BLaER1 (cell line): Measurements from ENCODE around the gene PALMD.

Experiments
- H3K27ac ChIP-seq: shearing (Covaris generic); formaldehyde crosslinking; 2 replicates; pipeline ENCODE4 v1.8.1; 2022
- H3K27me3 ChIP-seq: shearing (Covaris generic); formaldehyde crosslinking; 2 replicates; pipeline ENCODE4 v1.8.1; 2022
- H3K36me3 ChIP-seq: shearing (Covaris generic); formaldehyde crosslinking; 2 replicates; pipeline ENCODE4 v1.8.1; 2022
- H3K4me1 ChIP-seq: shearing (Covaris generic); formaldehyde crosslinking; 2 replicates; pipeline ENCODE4 v1.8.1; 2022
- H3K4me2 ChIP-seq: shearing (Covaris generic); formaldehyde crosslinking; 2 replicates; pipeline ENCODE4 v1.8.1; 2022
- H3K4me3 ChIP-seq: shearing (Covaris generic); formaldehyde crosslinking; 2 replicates; pipeline ENCODE4 v1.8.1; 2022
- H3K9ac ChIP-seq: shearing (Covaris generic); formaldehyde crosslinking; 2 replicates; pipeline ENCODE4 v1.8.1; 2022
- H3K9me3 ChIP-seq: shearing (Covaris generic); formaldehyde crosslinking; 2 replicates; pipeline ENCODE4 v1.8.1; 2022
- H4K20me1 ChIP-seq: shearing (Covaris generic); formaldehyde crosslinking; 2 replicates; pipeline ENCODE4 v1.8.1; 2022
- Cebpa-rat ChIP-seq: shearing (Covaris generic); IDR thresholded peaks from 2 replicates; pipeline ENCODE4 v1.8.1; 2022

The PALMD gene

GRCh38 chr1:99681583-99681982 is 35.7 kb downstream of the PALMD start:
- H3K4me3 ChIP-seq = no peak overlapping the region
- no peaks in the 10 kb centered on the region for H3K27me3 ChIP-seq
- no peaks in the 10 kb centered on the region for H3K36me3 ChIP-seq
- no peak for TF ChIP-seq Cebpa-rat
- peaks cover 4% of the 10 kb centered on the region; the same call in 1 of the 2 replicates for H3K4me1 ChIP-seq
- no peak overlapping the region for H3K4me2 ChIP-seq
- no peak overlapping the region for H3K9ac ChIP-seq
- H4K20me1 ChIP-seq = no peaks in the 10 kb centered on the region
- no peak overlapping the region for H3K27ac ChIP-seq
- no peaks in the 10 kb centered on the region for H3K9me3 ChIP-seq

- H3K9ac ChIP-seq = no peak overlapping the region
- no peak overlapping the region for H3K4me3 ChIP-seq
- H3K4me2 ChIP-seq = no peak overlapping the region
Observed at GRCh38 chr1:99682291-99682751, 36.4 kb downstream of the PALMD start.

GRCh38 chr1:99685516-99686180 is 39.7 kb downstream of the PALMD start:
- Histone ChIP-seq H3K4me3 (no peak overlapping the region), H3K4me1 (peaks cover 4% of the 10 kb centered on the region; the same call in 1 of the 2 replicates), H3K27me3 (no peaks in the 10 kb centered on the region), H3K4me2 (no peak overlapping the region), H3K27ac (no peak overlapping the region), H4K20me1 (no peaks in the 10 kb centered on the region), H3K9me3 (no peaks in the 10 kb centered on the region), H3K9ac (no peak overlapping the region), H3K36me3 (no peaks in the 10 kb centered on the region)
- TF ChIP-seq Cebpa-rat = no peak

More at GRCh38 chr1:99682291-99682751, 36.4 kb downstream of the PALMD start:
- Histone ChIP-seq H4K20me1 (no peaks in the 10 kb centered on the region), H3K36me3 (no peaks in the 10 kb centered on the region), H3K4me1 (peaks cover 4% of the 10 kb centered on the region; the same call in 1 of the 2 replicates), H3K9me3 (no peaks in the 10 kb centered on the region), H3K27ac (no peak overlapping the region), H3K27me3 (no peaks in the 10 kb centered on the region)
- TF ChIP-seq Cebpa-rat = no peak

- no peak overlapping the region for H3K27ac ChIP-seq
- H3K9me3 ChIP-seq = no peaks in the 10 kb centered on the region
- no peak for TF ChIP-seq Cebpa-rat
- no peak overlapping the region for H3K4me2 ChIP-seq
- no peaks in the 10 kb centered on the region for H3K4me1 ChIP-seq
- no peaks in the 10 kb centered on the region for H4K20me1 ChIP-seq
- no peaks in the 10 kb centered on the region for H3K27me3 ChIP-seq
- no peak overlapping the region for H3K4me3 ChIP-seq
- H3K9ac ChIP-seq = no peak overlapping the region
- no peaks in the 10 kb centered on the region for H3K36me3 ChIP-seq
Observed at GRCh38 chr1:99691175-99691574, 45.3 kb downstream of the PALMD start.

- Histone ChIP-seq H3K36me3 (no peaks in the 10 kb centered on the region), H3K27me3 (no peaks in the 10 kb centered on the region), H3K9me3 (no peaks in the 10 kb centered on the region), H3K4me3 (no peak overlapping the region), H3K4me1 (no peaks in the 10 kb centered on the region), H3K9ac (no peak overlapping the region), H3K4me2 (no peak overlapping the region), H3K27ac (no peak overlapping the region), H4K20me1 (no peaks in the 10 kb centered on the region)
- no peak for TF ChIP-seq Cebpa-rat
Observed at GRCh38 chr1:99696616-99697015, 50.7 kb downstream of the PALMD start.

GRCh38 chr1:99697580-99697979 is 51.7 kb downstream of the PALMD start:
- Histone ChIP-seq H3K27ac (no peak overlapping the region), H3K4me1 (no peaks in the 10 kb centered on the region), H4K20me1 (no peaks in the 10 kb centered on the region), H3K27me3 (no peaks in the 10 kb centered on the region), H3K4me3 (no peak overlapping the region), H3K9ac (no peak overlapping the region), H3K4me2 (no peak overlapping the region), H3K36me3 (no peaks in the 10 kb centered on the region), H3K9me3 (no peaks in the 10 kb centered on the region)
- no peak for TF ChIP-seq Cebpa-rat

- Histone ChIP-seq H3K27me3 (no peaks in the 10 kb centered on the region), H4K20me1 (no peaks in the 10 kb centered on the region), H3K36me3 (no peaks in the 10 kb centered on the region), H3K4me2 (no peak overlapping the region), H3K4me1 (no peaks in the 10 kb centered on the region), H3K4me3 (no peak overlapping the region), H3K27ac (no peak overlapping the region), H3K9ac (no peak overlapping the region), H3K9me3 (no peaks in the 10 kb centered on the region)
- TF ChIP-seq Cebpa-rat = no peak
Observed at GRCh38 chr1:99700020-99700419, 54.1 kb downstream of the PALMD start.

GRCh38 chr1:99702221-99702620 is 56.3 kb downstream of the PALMD start:
- no peaks in the 10 kb centered on the region for H3K9me3 ChIP-seq
- no peaks in the 10 kb centered on the region for H3K36me3 ChIP-seq
- no peaks in the 10 kb centered on the region for H3K4me1 ChIP-seq
- H3K27ac ChIP-seq = no peak overlapping the region
- H3K4me3 ChIP-seq = no peak overlapping the region
- H3K9ac ChIP-seq = no peak overlapping the region
- TF ChIP-seq Cebpa-rat = no peak
- no peak overlapping the region for H3K4me2 ChIP-seq
- H4K20me1 ChIP-seq = no peaks in the 10 kb centered on the region
- no peaks in the 10 kb centered on the region for H3K27me3 ChIP-seq

GRCh38 chr1:99704356-99704816 is 58.5 kb downstream of the PALMD start:
- H3K36me3 ChIP-seq = no peaks in the 10 kb centered on the region
- no peak overlapping the region for H3K4me3 ChIP-seq
- no peak overlapping the region for H3K9ac ChIP-seq
- no peak for TF ChIP-seq Cebpa-rat
- H3K27ac ChIP-seq = no peak overlapping the region
- H3K27me3 ChIP-seq = no peaks in the 10 kb centered on the region
- H4K20me1 ChIP-seq = no peaks in the 10 kb centered on the region
- H3K4me2 ChIP-seq = no peak overlapping the region
- no peaks in the 10 kb centered on the region for H3K9me3 ChIP-seq
- H3K4me1 ChIP-seq = no peaks in the 10 kb centered on the region

GRCh38 chr1:99705385-99705784 is 59.5 kb downstream of the PALMD start:
- no peak overlapping the region for H3K9ac ChIP-seq
- H3K36me3 ChIP-seq = no peaks in the 10 kb centered on the region
- H3K27ac ChIP-seq = no peak overlapping the region
- no peak overlapping the region for H3K4me3 ChIP-seq
- no peaks in the 10 kb centered on the region for H3K27me3 ChIP-seq
- H3K4me1 ChIP-seq = no peaks in the 10 kb centered on the region
- no peak for TF ChIP-seq Cebpa-rat
- no peaks in the 10 kb centered on the region for H4K20me1 ChIP-seq
- no peaks in the 10 kb centered on the region for H3K9me3 ChIP-seq
- H3K4me2 ChIP-seq = no peak overlapping the region
